ENCODE data around the gene NRN1L. TPM values are rescaled to one million over a fixed set of nuclear protein-coding genes. Genes with fewer than 3 reads are reported as not detected.

The NRN1L gene
- total RNA-seq, 6 donors from 2014 or later = 1.6 to 4.2 (median 2.3) TPM; not detected in 1

GRCh38 chr16:67892899-67893742 lies 8.4 kb downstream of the NRN1L start, which contains the start of gene PSKH1:
PSKH1 (plus strand) TSS chr16:67893254; CDS start chr16:67908750, 15,496 bp downstream.
- TF ChIP-seq POLR2AphosphoS5 (IDR thresholded peaks at IDR 0.05) (peak in 1 of 2 donors; percentile 73), POLR2A (IDR thresholded peaks at IDR 0.05) (peak in 3 of 4 donors; percentile 69 to 90 (median 89)), EP300 (IDR thresholded peaks at IDR 0.05) (no peak), CTCF (IDR thresholded peaks at IDR 0.05) (peak in 1 of 6 experiments; percentile 4)
- Histone ChIP-seq H3K4me1 (peaks cover 28 to 50% (median 37%) of the 10 kb centered on the region in 4 donors), H3K4me3 (peak within 1 kb of the TSS; percentile 78 to 97 (median 85)), H3K36me3 (no peaks in the 10 kb centered on the region), H3K27me3 (no peaks in the 10 kb centered on the region), H3K9me3 (no peaks in the 10 kb centered on the region), H3K27ac (peak within 1 kb of the TSS; percentile 95 to 97 (median 97))
- peak; percentile 97 to 98 for DNase-seq
- WGBS, 2 donors = 0 to 2% methylated on average over 39 to 51 of the region's 90 CpGs
- peak; percentile 97 to 98 for ATAC-seq (ENCODE audit: low FRiP score in 2 of 2)

GRCh38 chr16:67893743-67894399 lies 9.2 kb downstream of the NRN1L start:
- 18 to 24% methylated on average over 14 of the region's 14 CpGs for WGBS, 2 donors
- peak overlapping the region; percentile 78 to 97 (median 85) for H3K4me3 ChIP-seq
- peak in 1 of 2 donors; percentile 75 for ATAC-seq (ENCODE audit: low FRiP score in 2 of 2)
- no peaks in the 10 kb centered on the region for H3K36me3 ChIP-seq
- H3K9me3 ChIP-seq = no peaks in the 10 kb centered on the region
- H3K27me3 ChIP-seq = no peaks in the 10 kb centered on the region
- peak overlapping the region; percentile 95 to 97 (median 97) for H3K27ac ChIP-seq
- no peak for DNase-seq
- TF ChIP-seq CTCF (IDR thresholded peaks at IDR 0.05) (no peak), POLR2A (IDR thresholded peaks at IDR 0.05) (no peak), EP300 (IDR thresholded peaks at IDR 0.05) (no peak), POLR2AphosphoS5 (IDR thresholded peaks at IDR 0.05) (no peak)
- peaks cover 31 to 50% (median 41%) of the 10 kb centered on the region in 4 donors for H3K4me1 ChIP-seq

GRCh38 chr16:67897231-67897630 lies 12.5 kb downstream of the NRN1L start:
- H3K4me3 ChIP-seq = no peak overlapping the region
- peaks cover 0 to 4% (median 2%) of the 10 kb centered on the region in 4 donors for H3K36me3 ChIP-seq
- H3K27me3 ChIP-seq = no peaks in the 10 kb centered on the region
- H3K4me1 ChIP-seq = peaks cover 32 to 47% (median 41%) of the 10 kb centered on the region in 4 donors
- ATAC-seq (ENCODE audit: low FRiP score in 2 of 2) = peak in 1 of 2 donors; percentile 31
- TF ChIP-seq EP300 (IDR thresholded peaks at IDR 0.05) (no peak), POLR2AphosphoS5 (IDR thresholded peaks at IDR 0.05) (no peak), CTCF (IDR thresholded peaks at IDR 0.05) (no peak), POLR2A (IDR thresholded peaks at IDR 0.05) (no peak)
- peak overlapping the region in 2 of 4 donors; percentile 18 to 35 for H3K27ac ChIP-seq
- 47 to 52% methylated on average over 2 to 3 of the region's 3 CpGs for WGBS, 2 donors
- no peak for DNase-seq
- H3K9me3 ChIP-seq = no peaks in the 10 kb centered on the region

- ATAC-seq (ENCODE audit: low FRiP score in 2 of 2) (no peak), DNase-seq (no peak)
- Histone ChIP-seq H3K4me3 (no peak overlapping the region), H3K36me3 (peaks cover 0 to 14% (median 5%) of the 10 kb centered on the region in 4 donors), H3K27me3 (no peaks in the 10 kb centered on the region), H3K4me1 (peaks cover 9 to 16% (median 13%) of the 10 kb centered on the region in 4 donors), H3K27ac (no peak overlapping the region), H3K9me3 (no peaks in the 10 kb centered on the region)
- WGBS, 2 donors = 95 to 98% methylated on average over 5 of the region's 5 CpGs
- TF ChIP-seq CTCF (IDR thresholded peaks at IDR 0.05) = no peak
Measured at GRCh38 chr16:67901734-67902133, 17.0 kb downstream of the NRN1L start.

All from upper lobe of left lung (tissue), 6 donors.